Activated T-helper 1 cell treated with anti-CD3 and anti-CD28 coated beads, Interleukin-2, amount 50 U/mL, for 16 hours (primary cell): ENCODE data around the gene SERPINB5.

ENCODE experiments used
- DNase-seq, 2 donors: peaks; one replicate each; pipeline ENCODE4 v3.0.0-alpha.2; 2020; ENCODE audit warnings: low read depth in 1 of 2, low spot score in 1 of 2

The SERPINB5 gene

DNA sequence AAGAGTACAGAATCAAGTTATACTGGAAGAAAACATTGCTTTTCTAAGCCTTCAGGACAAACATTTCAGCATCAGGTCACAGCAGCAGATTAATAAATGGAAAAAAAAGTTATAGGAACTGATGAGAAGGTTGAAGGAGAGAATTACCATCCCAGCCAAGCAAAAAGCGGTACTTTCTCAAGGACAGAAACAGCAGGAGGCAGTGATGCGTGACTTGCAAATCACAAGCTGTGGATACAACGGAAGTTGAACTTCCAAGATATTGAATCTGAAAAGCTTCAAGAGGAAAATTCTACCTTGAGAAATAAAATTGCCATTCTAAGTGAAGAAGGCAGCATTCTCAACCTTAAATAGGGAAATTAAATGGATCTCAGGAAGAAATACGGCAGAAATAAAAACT, 46.9 kb downstream of the SERPINB5 start:
- DNase-seq: no peak

DNA sequence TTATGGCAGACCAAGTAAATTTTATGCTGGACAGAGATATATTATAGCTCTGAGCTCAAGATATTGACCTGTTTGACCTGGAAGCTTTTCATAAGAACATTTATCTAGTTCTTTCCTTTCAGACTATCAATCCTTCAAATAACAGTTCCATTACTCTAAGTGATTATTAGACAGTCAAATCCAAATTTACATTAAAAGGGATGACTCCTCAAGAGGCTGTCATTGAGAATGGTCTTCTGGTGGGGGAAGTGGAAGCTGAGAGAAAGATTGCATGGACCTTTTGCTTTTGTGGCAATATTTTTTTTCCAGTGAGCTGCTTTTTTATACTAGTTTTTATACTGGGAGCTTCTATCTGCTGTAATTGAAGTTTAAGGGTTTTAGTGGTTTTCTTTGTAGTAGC, 50.5 kb downstream of the SERPINB5 start:
- no peak for DNase-seq

DNA sequence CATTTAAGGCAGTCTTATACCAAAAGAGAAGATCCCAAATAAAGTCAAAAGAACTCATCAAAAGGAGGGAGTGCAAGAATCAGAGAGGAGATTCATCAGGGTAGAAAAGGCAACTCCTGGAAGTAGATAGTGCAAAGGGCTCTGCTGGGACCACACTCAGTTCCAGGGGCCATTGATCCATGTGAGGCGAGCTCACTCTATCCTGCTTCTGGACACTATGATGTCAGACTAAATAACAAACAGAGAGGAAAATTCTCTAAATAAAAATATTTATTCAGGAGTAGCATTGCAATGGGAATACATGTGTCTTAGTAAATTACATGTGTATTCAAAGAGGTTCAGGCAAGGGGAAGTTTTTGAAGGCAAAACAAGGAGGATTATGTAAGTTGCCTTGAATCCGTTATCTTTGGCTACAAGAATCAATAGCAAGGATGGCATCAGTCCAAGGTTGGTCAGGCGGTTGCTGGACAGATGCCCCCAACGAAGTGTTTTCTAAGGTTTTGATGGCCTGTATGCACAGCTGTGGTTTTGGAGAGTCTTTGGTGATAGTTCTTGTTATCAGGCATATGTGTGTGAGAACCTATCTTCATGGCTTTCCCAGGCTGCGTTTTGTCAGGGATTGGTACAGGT, 52.2 kb downstream of the SERPINB5 start:
- DNase-seq: no peak

DNA sequence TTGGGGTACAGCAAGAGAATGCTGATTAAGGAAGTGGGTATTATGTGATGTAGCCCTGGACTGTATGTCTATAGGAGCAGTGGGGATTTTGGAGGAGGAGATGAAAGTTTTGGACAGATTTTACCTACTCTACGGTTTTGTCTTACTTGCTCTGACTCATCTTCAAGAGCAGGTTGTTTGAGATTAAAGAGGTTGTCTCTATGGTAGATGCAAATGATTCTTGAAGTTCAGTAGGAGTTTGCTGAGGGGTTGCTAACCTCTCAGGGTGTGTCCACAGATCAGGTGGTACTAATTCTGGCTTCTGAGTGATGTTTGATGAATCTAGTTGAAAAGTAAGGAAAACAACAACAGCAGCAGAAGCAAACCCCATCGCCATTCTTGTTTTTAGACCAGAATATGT, 55.7 kb downstream of the SERPINB5 start:
- DNase-seq: no peak

DNA sequence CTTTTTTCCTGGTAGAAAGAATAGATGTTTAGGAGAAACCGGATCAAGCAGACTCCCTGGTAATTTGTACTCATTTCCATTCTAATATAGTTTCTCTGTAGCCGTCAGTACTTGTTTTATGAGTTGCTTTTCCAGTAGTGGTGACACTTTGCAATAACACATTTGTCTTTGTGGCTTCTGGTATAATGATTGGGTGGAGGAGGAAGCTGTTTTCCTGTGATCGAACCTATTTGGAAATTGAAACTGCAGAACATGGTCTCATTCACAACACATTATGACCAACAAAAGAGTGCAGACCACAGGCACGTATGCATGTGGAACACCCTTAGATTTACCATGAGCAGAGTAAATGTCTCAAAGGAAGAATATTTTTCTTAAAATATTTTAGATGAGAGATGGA, 57.9 kb downstream of the SERPINB5 start:
- no peak for DNase-seq

DNA sequence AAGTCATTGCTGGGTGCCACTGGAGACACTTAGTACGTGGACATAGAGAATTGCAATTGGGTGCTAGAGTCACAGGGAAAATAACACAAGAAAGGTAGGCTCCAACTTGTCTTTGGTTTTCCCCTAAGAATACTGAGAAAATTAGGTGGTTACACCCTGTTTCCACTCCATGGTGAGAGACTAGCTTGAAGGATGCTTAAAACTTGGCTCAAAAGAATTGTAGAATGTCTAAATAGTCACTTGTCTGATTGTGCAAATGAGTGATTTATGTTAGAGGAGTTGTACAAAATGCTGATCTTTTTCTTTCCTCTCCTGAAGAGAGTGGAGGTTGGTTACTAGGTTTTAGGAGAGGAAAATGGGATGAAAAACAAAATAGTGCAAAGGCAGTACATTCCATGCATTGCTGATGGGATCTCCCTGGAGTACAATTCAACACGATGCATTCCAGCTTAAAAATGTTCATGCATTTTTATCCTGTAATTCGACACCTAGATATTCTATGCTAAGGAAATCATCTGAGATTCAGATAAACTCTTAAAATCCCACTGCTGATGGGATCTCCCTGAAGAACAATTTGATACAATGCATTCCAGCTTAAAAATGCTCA, 63.2 kb downstream of the SERPINB5 start:
- no peak for DNase-seq

DNA sequence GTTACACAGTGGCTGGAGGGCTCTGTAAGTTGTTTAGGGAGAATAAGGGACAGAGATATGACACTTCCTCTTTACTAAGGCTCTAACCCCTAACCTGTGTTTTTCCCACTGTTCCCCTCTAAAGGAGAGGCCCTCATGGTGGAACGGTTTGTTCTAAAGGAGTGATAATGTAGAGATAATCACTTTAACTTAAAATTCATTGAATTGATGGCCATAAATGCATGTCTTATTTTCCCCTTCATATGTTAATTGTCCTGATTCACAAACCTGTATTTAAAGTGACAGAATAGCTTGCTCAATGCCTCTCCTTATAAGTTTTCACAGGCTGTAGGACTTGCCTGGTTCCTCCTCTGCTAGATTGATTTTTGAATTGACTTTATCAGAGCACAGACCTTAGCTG, 65.3 kb downstream of the SERPINB5 start, which contains the start of gene SERPINB12:
TSS of gene SERPINB12 (plus strand) at position 301 of the 400 bp plus-strand sequence. CDS start 13,791 bp downstream, outside the sequence.
- no peak for DNase-seq

DNA sequence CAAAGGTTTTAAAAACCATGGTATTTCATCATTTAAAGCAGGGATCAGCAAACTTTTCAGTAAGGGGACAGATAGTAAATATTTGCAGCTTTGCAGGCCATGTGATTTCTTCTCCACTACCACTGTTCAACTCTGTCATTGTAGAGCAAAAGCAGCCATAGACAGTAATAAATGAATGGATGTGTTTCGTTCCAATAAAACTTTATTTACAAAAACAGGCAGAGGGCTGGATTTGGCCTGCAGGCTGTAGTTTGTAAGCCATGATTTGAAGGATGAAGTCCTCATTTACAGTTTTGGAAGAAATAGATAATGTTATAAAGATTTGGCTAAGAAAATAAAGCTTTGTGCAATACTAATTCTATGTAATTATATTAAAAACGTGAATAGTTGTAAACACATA, 67.3 kb downstream of the SERPINB5 start:
- no peak for DNase-seq

DNA sequence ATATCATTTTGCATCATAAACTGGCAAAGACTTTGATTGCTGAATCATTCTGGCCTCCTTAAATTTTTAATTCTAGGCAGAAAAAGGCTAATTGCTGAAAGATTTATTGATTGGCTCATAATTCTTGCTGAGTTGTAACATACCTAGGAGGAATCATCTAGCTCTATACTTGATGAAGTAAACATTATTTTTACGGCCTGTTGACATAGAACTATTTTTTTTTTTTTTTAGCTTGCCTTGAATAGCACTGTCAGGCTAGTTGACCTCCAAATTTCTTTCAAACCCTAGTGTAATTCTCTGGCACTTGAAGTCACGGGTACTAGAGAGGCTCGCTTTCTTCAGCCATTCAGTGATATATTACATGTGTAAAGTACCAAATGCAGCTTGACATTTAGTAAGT, 68.2 kb downstream of the SERPINB5 start:
- no peak for DNase-seq

DNA sequence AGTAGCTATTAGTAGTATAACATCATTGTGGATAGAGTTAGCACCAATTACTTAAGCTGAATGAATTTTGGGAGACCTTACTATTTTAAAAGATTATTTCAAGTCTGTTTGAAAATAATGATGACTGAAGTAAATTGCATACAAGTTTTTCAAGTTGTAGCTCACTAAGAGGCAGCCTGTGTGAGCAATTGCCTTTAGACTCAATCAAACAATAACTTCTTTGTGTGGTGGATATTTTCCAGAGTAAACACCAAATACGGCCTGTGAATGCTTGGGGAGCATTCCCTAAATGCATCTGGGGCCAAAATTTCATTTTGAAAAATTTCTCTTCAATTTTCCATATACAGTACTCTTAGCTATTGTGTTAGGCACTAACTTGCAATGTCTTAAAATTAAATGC, 73.3 kb downstream of the SERPINB5 start:
- DNase-seq: no peak

DNA sequence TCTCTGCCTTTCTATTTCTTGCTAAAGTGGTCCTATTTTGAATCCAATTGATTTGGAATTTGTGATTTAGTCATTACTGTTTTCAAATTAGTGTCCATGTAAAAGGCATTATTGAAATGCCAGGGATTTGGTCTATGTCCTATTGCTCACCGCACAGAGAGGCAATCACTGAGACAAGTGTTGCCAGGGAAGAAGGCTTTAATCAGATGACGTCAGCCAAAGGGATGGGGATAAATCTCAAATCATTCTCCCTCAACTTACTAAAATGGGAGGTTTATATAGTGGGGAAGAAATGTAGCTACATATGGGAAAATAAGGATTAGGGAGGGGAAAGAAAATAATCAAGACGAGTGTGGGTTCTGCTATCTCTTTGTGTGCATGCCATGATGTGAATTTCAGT, 75.0 kb downstream of the SERPINB5 start:
- DNase-seq: no peak

DNA sequence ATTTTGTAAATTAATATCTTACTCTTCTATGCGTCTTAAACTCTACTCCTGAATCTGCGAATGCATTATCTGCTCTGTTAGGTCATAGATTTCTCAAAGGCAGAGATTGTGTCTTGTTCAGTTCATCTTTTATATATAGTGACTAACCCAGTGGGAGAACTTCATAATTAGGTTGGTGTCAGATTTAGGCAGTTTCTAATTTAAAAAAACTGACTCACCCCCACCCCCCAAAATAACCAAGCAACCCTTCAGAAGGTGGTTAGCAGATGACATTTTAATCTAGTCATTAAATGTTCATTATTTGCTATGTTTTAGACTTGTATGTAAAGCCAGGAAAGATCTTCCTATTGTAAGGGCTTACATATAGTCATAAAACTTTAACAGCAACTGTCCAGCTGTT, 75.8 kb downstream of the SERPINB5 start:
- no peak for DNase-seq

DNA sequence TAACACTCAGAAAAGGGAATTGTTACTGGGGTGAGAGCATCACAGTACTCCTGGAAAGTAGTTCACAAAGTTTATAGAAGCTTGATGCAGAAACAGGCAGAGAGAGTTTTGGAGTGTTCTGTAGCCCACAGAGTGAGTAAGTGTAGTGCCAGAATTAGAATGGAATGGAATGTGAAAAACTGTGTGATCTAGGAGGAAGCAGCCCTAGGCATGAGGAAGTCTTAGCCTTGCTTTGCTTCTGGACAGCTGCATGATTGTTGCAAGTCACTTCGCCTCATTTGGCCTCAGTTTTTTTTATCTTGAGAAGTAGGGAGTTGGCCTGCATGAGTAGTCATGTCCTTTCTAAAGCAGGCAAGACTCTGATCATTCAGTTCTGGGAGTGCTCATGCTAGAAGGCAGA, 76.3 kb downstream of the SERPINB5 start:
- DNase-seq: no peak
